HepG2 (cell line): ENCODE measurements around the gene SLC24A5. TPM values are rescaled to one million over a fixed set of nuclear protein-coding genes. Genes with fewer than 3 reads are reported as not detected.

ENCODE experiments used
- ATAC-seq: fragments of 200-7000 bp; cut with Tn5 transposase; 3 replicates; pipeline ENCODE4 v1.9.1; 2020; ENCODE audit warnings: mild to moderate bottlenecking, moderate library complexity
- BruUV-seq: library from RNA; stranded (reverse); fragments of 400-500 nt; replicated peaks from 2 replicates; lab custom pipeline; 2021; lab: Mats Ljungman, UMichigan
- CTCF ChIA-PET: fragments of 300-600 bp; formaldehyde crosslinking; extraction: SDS; loops from one replicate; lab custom pipeline; 2021; ENCODE audit warnings: low total read pairs, inconsistent platforms, low intra/inter-chr PET ratio; lab: Yijun Ruan, JAX
- POLR2A ChIA-PET: fragments of 350-600 bp; sonication (Branson Sonifier 250); formaldehyde crosslinking; loops from one replicate; lab custom pipeline; 2020; ENCODE audit warnings: antibody characterized with exemption, inconsistent platforms; lab: Yijun Ruan, JAX
- DNase-seq: peaks from one replicate; pipeline ENCODE4 v3.0.0-alpha.2; 2015; ENCODE audit warnings: low spot score
- FAIRE-seq: peaks from 3 replicates; lab custom pipeline; 2011; peaks lifted over from hg19 to GRCh38; lab: Jason Lieb, UNC
- H2AFZ ChIP-seq: one replicate; pipeline ENCODE4 v1.6.1; 2011; ENCODE audit warnings: low read length, inconsistent platforms
- H3K27ac ChIP-seq: fragments of 300-600 bp; 3 replicates; pipeline ENCODE4 v1.8.0; 2011; ENCODE audit warnings: mixed run types, mild to moderate bottlenecking, mixed read lengths, low read length, inconsistent platforms; ENCODE audit not compliant: insufficient read depth; ENCODE audit errors: extremely low read length
- H3K27me3 ChIP-seq, 2 experiments: fragments of 200-600 bp in 1 of 2; 2 replicates in 1 of 2; 3 replicates in 1 of 2; pipeline versions ENCODE4 v1.6.0 to v1.8.0; 2011; ENCODE audit warnings: low read length in 2 of 2, mild to moderate bottlenecking in 2 of 2, moderate library complexity in 2 of 2, inconsistent platforms in 1 of 2; ENCODE audit not compliant: insufficient read depth in 2 of 2, control insufficient read depth in 1 of 2
- H3K36me3 ChIP-seq, 2 experiments: fragments of 200-600 bp in 1 of 2; replicated peaks in 1 of 2; 2 replicates in 1 of 2; 3 replicates in 1 of 2; pipeline versions ENCODE4 v1.5.1 to v1.8.0; 2011; ENCODE audit warnings: low read length in 2 of 2, inconsistent platforms in 1 of 2; ENCODE audit not compliant: insufficient read depth in 2 of 2, control insufficient read depth in 1 of 2
- H3K4me1 ChIP-seq: 2 replicates; pipeline ENCODE4 v1.5.1; 2012; ENCODE audit warnings: low read length, inconsistent platforms; ENCODE audit not compliant: insufficient read depth
- H3K4me2 ChIP-seq: 2 replicates; pipeline ENCODE4 v1.6.0; 2011; ENCODE audit warnings: low read depth, low read length, inconsistent platforms
- H3K4me3 ChIP-seq, 3 experiments: fragments of 200-600 bp in 1 of 3; sonication (generic), shearing (Covaris generic) in 1 of 3; replicated peaks in 1 of 3; 2 replicates each; pipeline ENCODE4 v1.5.1; 2011 to 2016; ENCODE audit warnings: low read length in 3 of 3, inconsistent platforms in 2 of 3, low read depth in 2 of 3, mild to moderate bottlenecking in 2 of 3, control low read depth in 1 of 3, mixed read lengths in 1 of 3; ENCODE audit not compliant: insufficient read depth in 1 of 3
- H3K79me2 ChIP-seq: one replicate; pipeline ENCODE4 v1.6.1; 2011; ENCODE audit warnings: low read length, inconsistent platforms; ENCODE audit not compliant: insufficient read depth
- H3K9ac ChIP-seq: 2 replicates; pipeline ENCODE4 v1.6.0; 2011; ENCODE audit warnings: mild to moderate bottlenecking, low read depth, low read length, inconsistent platforms; ENCODE audit not compliant: insufficient read depth
- H3K9me3 ChIP-seq: 2 replicates; pipeline ENCODE4 v1.5.1; 2012; ENCODE audit warnings: mild to moderate bottlenecking, low read length
- H4K20me1 ChIP-seq: 2 replicates; pipeline ENCODE4 v1.6.0; 2011; ENCODE audit warnings: inconsistent platforms, mild to moderate bottlenecking, low read length, moderate library complexity; ENCODE audit not compliant: insufficient read depth
- CEBPB ChIP-seq: IDR thresholded peaks from 2 replicates; pipeline ENCODE4 v1.6.1; 2011; ENCODE audit warnings: low read depth, low read length, improper control_type of control experiment, borderline replicate concordance
- CEBPG ChIP-seq: IDR thresholded peaks from 2 replicates; pipeline ENCODE4 v1.6.1; 2016
- EHMT2 ChIP-seq: fragments of 200-600 bp; sonication (generic); IDR thresholded peaks from 2 replicates; pipeline ENCODE4 v1.7.0; 2017; ENCODE audit warnings: antibody characterized with exemption, low read depth, low read length, borderline replicate concordance
- IKZF1 ChIP-seq: fragments of 450-650 bp; IDR thresholded peaks from 2 replicates; pipeline ENCODE4 v1.7.1; 2016
- SRSF4 ChIP-seq: fragments of 200-400 bp; formaldehyde crosslinking; IDR thresholded peaks from one replicate; pipeline ENCODE4 v1.6.1; 2018; ENCODE audit warnings: mild to moderate bottlenecking, low read depth, low read length, moderate library complexity; ENCODE audit not compliant: poor library complexity, severe bottlenecking
- ZNF781 ChIP-seq: sonication (generic); formaldehyde crosslinking; IDR thresholded peaks from 2 replicates; pipeline ENCODE4 v1.5.1; 2020; ENCODE audit warnings: borderline replicate concordance, mild to moderate bottlenecking, missing genetic modification reagents; ENCODE audit errors: not compliant biosample characterization
- WGBS: methylation state at CpG from one replicate; pipeline ENCODE4 v1.1.6; 2017; ENCODE audit warnings: low lambda C conversion rate; 5-methylcytosine and 5-hydroxymethylcytosine counted together
- in situ Hi-C: cut with HindIII; loops from 2 replicates; pipeline ENCODE4 v1.10.0; 2017; ENCODE audit warnings: low pct_unique_long_range_greater_than_20kb; ENCODE audit not compliant: extremely low pct_ligation_motif_present
- intact Hi-C: fragments of 100-400 bp; cut with micrococcal nuclease; formaldehyde crosslinking; loops from one replicate; pipeline ENCODE4 v1.10.0; 2022; ENCODE audit not compliant: unreplicated experiment
- polyA plus RNA-seq, 8 experiments: library from polyadenylated mRNA; depleted of rRNA in 3 of 8; stranded (reverse) in 7 of 8; unstranded in 1 of 8; fragments of >200 nt; fragmentation: Illumina TruSeq in 4 of 8; extraction: Trizol in 4 of 8; gene quantifications; 2 replicates each; pipeline versions ENCODE4 v1.2.1 to v1.2.3, GENCODE V29; 2011 to 2016; ENCODE audit warnings: low read depth in 4 of 8, missing spikeins in 1 of 8, mixed read lengths in 1 of 8; ENCODE audit not compliant: insufficient read depth in 1 of 8
- total RNA-seq, 5 experiments: library from RNA; depleted of rRNA; stranded (reverse); fragments of >200 nt; fragmentation: Illumina TruSeq; extraction: Trizol; gene quantifications; 2 replicates each; pipeline ENCODE4 v1.2.3, GENCODE V29; 2016; ENCODE audit warnings: low read depth in 1 of 5
- TF ChIP-seq, protein P1 (sequence below): sonication (generic); formaldehyde crosslinking; IDR thresholded peaks from 2 replicates; pipeline ENCODE4 v1.5.1; 2020; ENCODE audit warnings: missing genetic modification reagents, mild to moderate bottlenecking, borderline replicate concordance
- TF ChIP-seq, protein P2 (sequence below): sonication (generic); formaldehyde crosslinking; conservative IDR thresholded peaks from 2 replicates; pipeline ENCODE4 v1.8.0; 2022; ENCODE audit warnings: missing genetic modification reagents

SLC24A5 gene
- total and polyA plus RNA-seq, 2 of the 13 experiments (the other 11 are each of a cell fraction or from before 2014, with no cell fraction given) = not detected

GRCh38 chr15:48185529-48185928, 64.7 kb downstream of the SLC24A5 start:
- ChIA-PET CTCF (no interaction called here), POLR2A (no interaction called here)
- Histone ChIP-seq H3K79me2 (no peaks in the 10 kb centered on the region), H3K4me3 (no peak overlapping the region), H2AFZ (no peak overlapping the region), H3K36me3 (no peaks in the 10 kb centered on the region), H3K27me3 (no peaks in the 10 kb centered on the region; a peak in 1 of 5 replicates), H3K9me3 (no peaks in the 10 kb centered on the region), H3K4me1 (no peaks in the 10 kb centered on the region), H3K9ac (no peak overlapping the region), H3K27ac (no peak overlapping the region), H4K20me1 (no peaks in the 10 kb centered on the region), H3K4me2 (no peak overlapping the region)
- WGBS = 2% methylated on average over 3 of the region's 3 CpGs
- no peak for ATAC-seq
- no peak for DNase-seq
- no TSS peak for BruUV-seq
- no peak for FAIRE-seq
- TF ChIP-seq IKZF1 (no peak), CEBPG (CRISPR knock-in tag) (0 out of 2 replicates have a peak, but pooled peaks have one; percentile 8), ZNF781 (CRISPR knock-in tag) (no peak), CEBPB (peak; percentile 77; the same call in 1 of the 2 replicates), SRSF4 (no peak)
- TF ChIP-seq, protein P1, sequence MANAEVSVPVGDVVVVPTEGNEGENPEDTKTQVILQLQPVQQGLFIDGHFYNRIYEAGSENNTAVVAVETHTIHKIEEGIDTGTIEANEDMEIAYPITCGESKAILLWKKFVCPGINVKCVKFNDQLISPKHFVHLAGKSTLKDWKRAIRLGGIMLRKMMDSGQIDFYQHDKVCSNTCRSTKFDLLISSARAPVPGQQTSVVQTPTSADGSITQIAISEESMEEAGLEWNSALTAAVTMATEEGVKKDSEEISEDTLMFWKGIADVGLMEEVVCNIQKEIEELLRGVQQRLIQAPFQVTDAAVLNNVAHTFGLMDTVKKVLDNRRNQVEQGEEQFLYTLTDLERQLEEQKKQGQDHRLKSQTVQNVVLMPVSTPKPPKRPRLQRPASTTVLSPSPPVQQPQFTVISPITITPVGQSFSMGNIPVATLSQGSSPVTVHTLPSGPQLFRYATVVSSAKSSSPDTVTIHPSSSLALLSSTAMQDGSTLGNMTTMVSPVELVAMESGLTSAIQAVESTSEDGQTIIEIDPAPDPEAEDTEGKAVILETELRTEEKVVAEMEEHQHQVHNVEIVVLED (CRISPR knock-in tag) = no peak
- in situ Hi-C loops = no loop called here
- intact Hi-C loops = no loop called here

GRCh38 chr15:48186271-48186670, 65.5 kb downstream of the SLC24A5 start:
- POLR2A ChIA-PET = no interaction called here
- no peak for FAIRE-seq
- Histone ChIP-seq H3K9me3 (no peaks in the 10 kb centered on the region), H3K27me3 (no peaks in the 10 kb centered on the region; a peak in 1 of 5 replicates), H3K36me3 (no peaks in the 10 kb centered on the region), H3K4me2 (no peak overlapping the region), H3K27ac (no peak overlapping the region), H4K20me1 (no peaks in the 10 kb centered on the region), H3K9ac (no peak overlapping the region), H3K4me3 (no peak overlapping the region), H3K4me1 (no peaks in the 10 kb centered on the region), H3K79me2 (no peaks in the 10 kb centered on the region)
- intact Hi-C loops (no loop called here), in situ Hi-C loops (no loop called here)
- BruUV-seq = no TSS peak
- ATAC-seq = no peak
- WGBS = 58% methylated on average over 3 of the region's 3 CpGs
- CTCF ChIA-PET = no interaction called here
- no peak for DNase-seq
- TF ChIP-seq, protein P2, sequence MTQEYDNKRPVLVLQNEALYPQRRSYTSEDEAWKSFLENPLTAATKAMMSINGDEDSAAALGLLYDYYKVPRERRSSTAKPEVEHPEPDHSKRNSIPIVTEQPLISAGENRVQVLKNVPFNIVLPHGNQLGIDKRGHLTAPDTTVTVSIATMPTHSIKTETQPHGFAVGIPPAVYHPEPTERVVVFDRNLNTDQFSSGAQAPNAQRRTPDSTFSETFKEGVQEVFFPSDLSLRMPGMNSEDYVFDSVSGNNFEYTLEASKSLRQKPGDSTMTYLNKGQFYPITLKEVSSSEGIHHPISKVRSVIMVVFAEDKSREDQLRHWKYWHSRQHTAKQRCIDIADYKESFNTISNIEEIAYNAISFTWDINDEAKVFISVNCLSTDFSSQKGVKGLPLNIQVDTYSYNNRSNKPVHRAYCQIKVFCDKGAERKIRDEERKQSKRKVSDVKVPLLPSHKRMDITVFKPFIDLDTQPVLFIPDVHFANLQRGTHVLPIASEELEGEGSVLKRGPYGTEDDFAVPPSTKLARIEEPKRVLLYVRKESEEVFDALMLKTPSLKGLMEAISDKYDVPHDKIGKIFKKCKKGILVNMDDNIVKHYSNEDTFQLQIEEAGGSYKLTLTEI (CRISPR knock-in tag) = no peak
- no peak for TF ChIP-seq EHMT2
- TF ChIP-seq, all 625 proteins: peak for 0
- no peak overlapping the region for H2AFZ ChIP-seq
